Fibroblast of mammary gland (primary cell): ENCODE measurements around the gene TLE4.

Experiments
- DNase-seq: peaks from one replicate; pipeline ENCODE4 v3.0.0-alpha.2; 2010; ENCODE audit warnings: low read depth
- H3K4me3 ChIP-seq: 2 replicates; pipeline ENCODE4 v1.5.1; 2011; ENCODE audit warnings: low read depth, mild to moderate bottlenecking, low read length, moderate library complexity; ENCODE audit not compliant: control insufficient read depth
- CTCF ChIP-seq: conservative IDR thresholded peaks from 2 replicates; pipeline ENCODE4 v1.5.1; 2011; ENCODE audit warnings: low read depth, low read length, inconsistent platforms; ENCODE audit not compliant: control insufficient read depth, insufficient read depth

Gene TLE4

GRCh38 chr9:79621916-79622575 lies 50.3 kb downstream of the TLE4 start:
- no peak for TF ChIP-seq CTCF

DNA sequence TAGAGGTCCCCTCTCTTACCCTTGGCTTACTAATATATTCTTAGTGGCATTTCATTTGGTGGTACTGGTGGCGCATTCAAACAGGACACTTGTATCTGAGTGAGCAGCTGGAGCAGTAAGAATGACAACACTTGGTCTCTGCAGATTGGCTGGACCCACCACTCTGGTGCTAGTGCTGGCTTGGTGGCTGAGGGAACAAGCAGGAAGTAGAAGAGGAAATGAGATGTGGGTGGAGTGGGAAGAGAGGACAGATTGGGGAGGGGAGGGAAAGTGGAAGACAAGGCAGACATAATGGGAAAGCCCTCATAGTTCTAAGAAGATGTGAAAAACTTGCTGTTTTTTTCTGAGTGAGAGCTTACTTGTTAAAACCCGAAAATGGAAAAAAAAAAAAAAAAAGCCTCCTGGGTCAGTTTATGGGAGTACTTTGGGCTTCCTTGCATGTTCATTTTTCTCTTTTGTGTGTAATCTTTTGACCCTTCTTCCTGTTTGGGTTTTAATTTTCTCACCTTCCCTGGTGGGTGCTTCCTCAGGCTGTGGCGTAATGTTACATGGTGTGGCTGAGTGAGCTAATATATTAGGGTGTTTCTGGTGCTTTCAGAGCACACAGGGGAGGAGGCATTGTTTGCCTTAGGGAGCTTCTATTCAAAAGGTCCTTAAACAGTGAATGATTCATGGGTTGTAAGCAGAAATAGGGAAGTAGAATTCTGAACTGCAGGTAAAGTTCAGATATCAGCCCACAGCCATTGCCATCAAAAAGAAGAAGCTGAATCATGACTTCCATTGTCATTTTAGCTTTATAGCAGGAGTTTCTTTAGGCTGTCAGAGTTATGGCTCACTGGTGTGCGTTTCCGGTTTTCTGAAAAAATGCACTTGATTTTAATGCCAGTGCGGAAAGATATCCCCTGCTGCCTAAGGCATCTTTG lies 52.3 kb downstream of the TLE4 start:
- no peak overlapping the region for H3K4me3 ChIP-seq
- TF ChIP-seq CTCF, result no peak
- no peak for DNase-seq

More at GRCh38 chr9:79621916-79622575, 50.3 kb downstream of the TLE4 start:
- H3K4me3 ChIP-seq, result no peak overlapping the region
- DNase-seq, result no peak

GRCh38 chr9:79629721-79630120 lies 58.0 kb downstream of the TLE4 start:
- no peak overlapping the region for H3K4me3 ChIP-seq
- DNase-seq, result no peak
- TF ChIP-seq CTCF, result no peak

GRCh38 chr9:79630521-79631403 lies 59.0 kb downstream of the TLE4 start:
- no peak for DNase-seq
- no peak for TF ChIP-seq CTCF
- H3K4me3 ChIP-seq, result no peak overlapping the region

DNA sequence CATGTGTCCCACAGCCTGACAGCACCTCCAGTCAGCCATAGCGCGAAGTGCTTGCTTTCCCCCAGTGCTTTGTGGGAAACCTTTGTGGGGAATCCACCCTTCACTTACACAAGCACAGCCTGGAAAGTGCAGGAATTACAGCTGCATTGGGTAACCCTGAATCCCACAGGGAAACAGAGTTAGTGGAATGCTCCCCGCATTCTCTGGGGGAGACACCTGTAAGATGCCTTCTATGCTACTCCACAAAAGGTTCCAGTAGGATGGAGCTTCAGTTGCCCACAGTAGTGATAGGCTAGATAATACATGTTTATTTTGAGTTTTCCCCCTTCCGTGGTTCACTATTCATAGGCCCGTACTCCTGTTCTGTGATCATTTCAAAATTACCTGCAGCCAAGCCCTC lies 60.3 kb downstream of the TLE4 start:
- no peak overlapping the region for H3K4me3 ChIP-seq
- no peak for TF ChIP-seq CTCF
- DNase-seq, result no peak

DNA sequence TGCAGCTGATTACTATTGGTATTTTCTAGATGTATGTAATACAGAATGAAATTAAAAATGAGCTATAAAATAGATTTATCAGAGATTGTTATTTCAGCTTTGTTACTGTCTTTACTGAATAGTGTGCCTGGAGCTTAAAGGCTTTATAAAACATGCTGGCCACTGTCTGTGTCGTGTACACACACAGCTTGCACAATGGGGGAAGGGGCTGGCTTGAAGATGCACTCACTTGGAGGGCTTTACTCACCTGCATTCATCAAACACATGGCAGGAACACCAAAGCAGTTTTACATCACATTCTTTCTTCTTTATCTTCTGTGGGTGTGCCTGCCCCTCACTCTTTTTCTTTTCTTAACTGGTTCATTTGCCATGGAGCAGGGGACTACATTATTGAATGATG lies 60.9 kb downstream of the TLE4 start:
- H3K4me3 ChIP-seq, result no peak overlapping the region
- no peak for DNase-seq
- TF ChIP-seq CTCF, result no peak
